Testis (tissue), 3 donors: Measurements from ENCODE around the gene LOXL3. TPM values are rescaled to one million over a fixed set of nuclear protein-coding genes. Genes with fewer than 3 reads are reported as not detected.

Experiments
- DNase-seq: peaks from one replicate; pipeline ENCODE4 v3.0.0-alpha.2; 2019
- H3K27ac ChIP-seq, 2 donors: fragments of 200-600 bp; sonication (generic); one replicate each; pipeline ENCODE4 v1.5.1; 2019
- H3K27me3 ChIP-seq: fragments of 200-600 bp; sonication (generic); one replicate; pipeline ENCODE4 v1.5.1; 2019
- H3K36me3 ChIP-seq: fragments of 200-600 bp; sonication (generic); one replicate; pipeline ENCODE4 v1.5.1; 2017; ENCODE audit warnings: low read depth; ENCODE audit errors: missing control alignments
- H3K4me1 ChIP-seq: fragments of 200-600 bp; sonication (generic); one replicate; pipeline ENCODE4 v1.5.1; 2019
- H3K4me3 ChIP-seq, 2 donors: fragments of 200-600 bp; sonication (generic); one replicate each; pipeline ENCODE4 v1.5.1; 2017 to 2019
- H3K9me3 ChIP-seq: fragments of 200-600 bp; sonication (generic); one replicate; pipeline ENCODE4 v1.5.1; 2017
- POLR2A ChIP-seq: fragments of 450-650 bp; IDR thresholded peaks from one replicate; pipeline ENCODE4 v1.6.1; 2017; ENCODE audit warnings: antibody characterized with exemption, mild to moderate bottlenecking, moderate library complexity
- whole genome bisulfite sequencing, 2 donors: methylation state at CpG; one replicate each; pipeline ENCODE4 v1.1.5; 2018; 5-methylcytosine and 5-hydroxymethylcytosine counted together
- intact Hi-C: fragments of 100-400 bp; cut with DNase I; formaldehyde crosslinking; loops from one replicate; pipeline ENCODE4 v1.15.1; 2023; ENCODE audit warnings: low total_unique reads
- polyA plus RNA-seq: library from polyadenylated mRNA; stranded (reverse); fragments of 350-450 nt; fragmentation: Illumina TruSeq; extraction: RNeasy Lipid Tissue Mini Kit (QIAGEN cat#74804); gene quantifications from one replicate; pipeline ENCODE4 v1.2.3, GENCODE V29; 2014; ENCODE audit warnings: low read depth, low replicate concordance; ENCODE audit not compliant: insufficient read depth
- total RNA-seq, 2 donors: library from RNA; depleted of rRNA; stranded (reverse); fragments of >200 nt; gene quantifications; one replicate each; pipeline ENCODE4 v1.2.3, GENCODE V29; 2016
- TF ChIP-seq, protein P1 (sequence below), 3 experiments: fragments of 450-650 bp in 2 of 3; fragments of 200-600 bp in 1 of 3; sonication (generic) in 1 of 3; IDR thresholded peaks; one replicate each; pipeline ENCODE4 v1.5.1; 2016 to 2019; ENCODE audit warnings: antibody characterized with exemption in 3 of 3, mild to moderate bottlenecking in 2 of 3, moderate library complexity in 1 of 3

LOXL3 gene
- total and polyA plus RNA-seq, 3 donors from 2014 or later = 10.5 to 15.2 (median 13.1) TPM

DNA sequence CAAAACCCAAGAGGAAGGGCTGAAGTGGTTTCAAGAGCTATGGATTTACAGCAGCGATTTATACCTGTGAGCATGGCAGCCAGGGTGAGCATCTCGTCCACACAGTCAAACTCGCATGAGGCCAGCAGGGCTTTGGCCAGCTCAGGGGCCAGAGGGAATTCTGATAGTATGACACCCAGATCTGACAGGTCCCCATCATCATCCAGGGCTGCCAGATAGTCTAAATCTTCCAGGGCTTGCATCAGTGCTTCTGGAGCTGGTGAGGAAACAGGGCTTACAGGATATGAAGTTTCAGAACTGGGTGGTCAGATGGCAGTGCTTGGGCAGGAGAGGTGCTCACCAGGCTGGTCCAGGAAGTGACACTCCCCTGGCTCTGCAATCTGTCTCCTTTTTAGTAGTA, 31.2 kb downstream of the LOXL3 start:
- H3K4me3 ChIP-seq = no peak overlapping the region
- no peak for TF ChIP-seq POLR2A
- TF ChIP-seq, protein P1, sequence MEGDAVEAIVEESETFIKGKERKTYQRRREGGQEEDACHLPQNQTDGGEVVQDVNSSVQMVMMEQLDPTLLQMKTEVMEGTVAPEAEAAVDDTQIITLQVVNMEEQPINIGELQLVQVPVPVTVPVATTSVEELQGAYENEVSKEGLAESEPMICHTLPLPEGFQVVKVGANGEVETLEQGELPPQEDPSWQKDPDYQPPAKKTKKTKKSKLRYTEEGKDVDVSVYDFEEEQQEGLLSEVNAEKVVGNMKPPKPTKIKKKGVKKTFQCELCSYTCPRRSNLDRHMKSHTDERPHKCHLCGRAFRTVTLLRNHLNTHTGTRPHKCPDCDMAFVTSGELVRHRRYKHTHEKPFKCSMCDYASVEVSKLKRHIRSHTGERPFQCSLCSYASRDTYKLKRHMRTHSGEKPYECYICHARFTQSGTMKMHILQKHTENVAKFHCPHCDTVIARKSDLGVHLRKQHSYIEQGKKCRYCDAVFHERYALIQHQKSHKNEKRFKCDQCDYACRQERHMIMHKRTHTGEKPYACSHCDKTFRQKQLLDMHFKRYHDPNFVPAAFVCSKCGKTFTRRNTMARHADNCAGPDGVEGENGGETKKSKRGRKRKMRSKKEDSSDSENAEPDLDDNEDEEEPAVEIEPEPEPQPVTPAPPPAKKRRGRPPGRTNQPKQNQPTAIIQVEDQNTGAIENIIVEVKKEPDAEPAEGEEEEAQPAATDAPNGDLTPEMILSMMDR (IDR thresholded peaks at IDR 0.05) = no peak
- no peaks in the 10 kb centered on the region for H3K9me3 ChIP-seq
- DNase-seq = no peak
- intact Hi-C loops = no loop called here
- no peaks in the 10 kb centered on the region for H3K36me3 ChIP-seq
- H3K27ac ChIP-seq = no peak overlapping the region
- 70 to 79% methylated on average over 3 of the region's 3 CpGs for WGBS, 2 donors
- H3K27me3 ChIP-seq = no peaks in the 10 kb centered on the region
- no peaks in the 10 kb centered on the region for H3K4me1 ChIP-seq

DNA sequence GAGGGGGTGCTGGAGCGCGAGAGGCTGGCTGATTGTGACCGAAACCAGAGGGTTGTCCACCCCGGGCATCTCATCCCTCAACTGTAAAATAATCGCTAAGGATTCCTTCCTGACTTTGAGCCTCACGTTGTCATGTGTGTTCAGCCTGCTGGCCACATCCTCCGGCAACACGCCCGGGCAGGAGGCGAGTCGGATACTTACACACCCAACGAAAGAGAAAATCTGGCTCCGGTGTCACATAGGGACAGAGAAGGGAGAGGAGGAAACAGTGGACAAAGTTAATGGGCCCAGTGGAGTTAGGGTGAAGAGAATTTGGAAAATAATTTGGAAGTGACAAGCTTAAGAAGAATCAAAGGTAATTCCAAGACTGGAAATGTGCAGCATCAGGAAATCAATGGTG, 37.1 kb downstream of the LOXL3 start:
- H3K4me1 ChIP-seq = peaks cover 5% of the 10 kb centered on the region
- no peak overlapping the region for H3K27ac ChIP-seq
- H3K9me3 ChIP-seq = no peaks in the 10 kb centered on the region
- intact Hi-C loops = no loop called here
- no peaks in the 10 kb centered on the region for H3K27me3 ChIP-seq
- 42 to 65% methylated on average over 11 to 13 of the region's 13 CpGs for WGBS, 2 donors
- TF ChIP-seq, protein P1 (IDR thresholded peaks at IDR 0.05) = no peak
- TF ChIP-seq POLR2A = no peak
- H3K4me3 ChIP-seq = peak overlapping the region in 1 of 2 donors; percentile 60
- no peak for DNase-seq
- no peaks in the 10 kb centered on the region for H3K36me3 ChIP-seq

DNA sequence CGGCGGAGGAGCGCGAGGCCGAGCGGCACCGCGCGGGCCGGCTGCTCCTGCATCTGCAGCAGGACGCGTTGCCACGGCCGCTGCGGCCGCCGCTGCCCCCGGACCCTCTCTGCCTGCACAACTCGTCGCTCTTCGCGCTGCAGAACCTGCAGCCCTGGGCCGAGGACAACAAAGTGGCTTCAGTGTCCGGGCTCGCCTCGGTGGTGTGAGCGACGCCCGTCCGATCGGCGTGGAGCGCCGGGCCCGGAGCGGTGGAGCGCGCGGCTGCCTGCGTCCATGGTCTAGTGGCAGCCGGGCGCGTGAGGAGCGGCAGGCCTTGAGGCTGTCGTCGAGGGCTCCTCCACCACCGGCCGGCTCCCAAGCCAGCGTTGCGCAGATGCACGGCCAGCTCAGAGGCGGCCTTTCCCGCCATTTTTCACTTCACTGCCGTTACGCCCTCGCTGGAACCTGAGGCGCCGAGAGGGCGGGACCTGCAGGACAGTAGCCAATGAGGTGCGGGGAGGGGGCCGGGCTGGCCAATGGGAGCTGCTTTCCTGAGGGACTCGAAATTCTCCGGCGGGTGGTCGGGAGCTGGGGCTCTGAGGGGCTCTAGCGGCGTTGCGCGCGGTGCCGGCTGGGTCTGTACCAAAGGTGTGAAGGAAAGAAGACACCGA, 37.6 kb downstream of the LOXL3 start:
- peak overlapping the region; percentile 51 to 60 for H3K4me3 ChIP-seq
- H3K27ac ChIP-seq = peak overlapping the region in 1 of 2 donors; percentile 24
- intact Hi-C loops = no loop called here
- H3K9me3 ChIP-seq = no peaks in the 10 kb centered on the region
- WGBS, 2 donors = 2% methylated on average over 27 to 66 of the region's 72 CpGs
- peak; percentile 89 for DNase-seq
- no peaks in the 10 kb centered on the region for H3K27me3 ChIP-seq
- H3K36me3 ChIP-seq = no peaks in the 10 kb centered on the region
- TF ChIP-seq, protein P1 (IDR thresholded peaks at IDR 0.05) = no peak
- peaks cover 5% of the 10 kb centered on the region for H3K4me1 ChIP-seq

DNA sequence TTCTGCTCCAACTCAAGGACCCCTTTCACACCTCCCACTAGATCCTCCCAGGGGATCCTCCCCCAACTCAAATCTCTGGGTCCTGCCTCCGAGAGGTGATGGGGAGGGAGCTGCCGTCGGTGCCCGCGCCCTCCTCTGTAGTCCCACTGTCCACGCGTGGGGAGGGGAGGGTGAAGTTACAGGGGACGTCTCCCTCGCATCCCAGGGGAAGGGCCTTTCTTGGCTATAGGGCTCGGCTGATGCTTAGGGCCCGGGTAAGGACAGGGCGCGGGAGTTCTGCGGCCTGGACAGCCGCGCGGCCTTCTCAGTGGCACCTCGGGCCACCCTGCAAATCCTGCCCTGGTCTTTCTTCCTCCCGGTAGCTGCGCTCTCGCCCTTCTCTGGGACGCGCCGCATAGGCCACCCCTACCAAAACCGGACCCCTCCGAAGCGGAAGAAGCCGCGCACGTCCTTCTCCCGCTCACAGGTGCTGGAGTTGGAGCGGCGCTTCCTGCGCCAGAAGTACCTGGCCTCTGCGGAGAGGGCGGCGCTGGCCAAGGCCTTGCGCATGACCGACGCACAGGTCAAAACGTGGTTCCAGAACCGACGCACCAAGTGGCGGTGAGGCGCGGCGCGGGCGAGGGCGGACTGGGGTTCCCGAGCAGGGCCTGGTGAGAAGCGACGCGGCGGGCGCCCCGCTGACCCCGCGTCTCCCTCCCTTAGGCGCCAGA, 38.3 kb downstream of the LOXL3 start:
- TF ChIP-seq, protein P1 (IDR thresholded peaks at IDR 0.05) = no peak
- no peak for TF ChIP-seq POLR2A
- Histone ChIP-seq H3K36me3 (no peaks in the 10 kb centered on the region), H3K4me3 (peak overlapping the region; percentile 51 to 60), H3K4me1 (peaks cover 5% of the 10 kb centered on the region), H3K27me3 (no peaks in the 10 kb centered on the region), H3K27ac (peak overlapping the region in 1 of 2 donors; percentile 24), H3K9me3 (no peaks in the 10 kb centered on the region)
- DNase-seq = no peak
- 4 to 9% methylated on average over 9 to 60 of the region's 60 CpGs for WGBS, 2 donors
- intact Hi-C loops = no loop called here
